Left lung (tissue), 10 donors: ENCODE data around the gene TRNP1. TPM values are rescaled to one million over a fixed set of nuclear protein-coding genes. Genes with fewer than 3 reads are reported as not detected.
A peak's percentile ranks its signal among the peaks of the same experiment; 100 is the strongest.

Experiments
- ATAC-seq: fragments of 200-7000 bp; cut with Tn5 transposase; one replicate; pipeline ENCODE4 v1.9.1; 2020; ENCODE audit warnings: moderate library complexity
- DNase-seq, 4 donors: peaks; one replicate each; pipeline ENCODE4 v3.0.0-alpha.2; 2013 to 2020
- H3K27ac ChIP-seq, 2 donors: fragments of 200-600 bp; sonication (generic) in 1 of 2; one replicate each; pipeline versions ENCODE4 v1.5.0 to v1.8.0; 2020 to 2021
- H3K27me3 ChIP-seq, 2 donors: fragments of 200-600 bp; sonication (generic) in 1 of 2; one replicate each; pipeline versions ENCODE4 v1.5.0 to v1.8.0; 2020 to 2021
- H3K36me3 ChIP-seq, 2 donors: fragments of 200-600 bp; sonication (generic) in 1 of 2; one replicate each; pipeline versions ENCODE4 v1.5.0 to v1.8.0; 2020 to 2021
- H3K4me1 ChIP-seq, 2 donors: fragments of 200-600 bp; one replicate each; pipeline ENCODE4 v1.8.0; 2021
- H3K4me3 ChIP-seq, 2 donors: fragments of 200-600 bp; sonication (generic) in 1 of 2; one replicate each; pipeline versions ENCODE4 v1.5.0 to v1.8.0; 2020 to 2021; ENCODE audit warnings: mild to moderate bottlenecking in 1 of 2
- H3K9me3 ChIP-seq, 2 donors: fragments of 200-600 bp; sonication (generic) in 1 of 2; one replicate each; pipeline versions ENCODE4 v1.5.0 to v1.8.0; 2020 to 2021
- CTCF ChIP-seq, 2 donors: fragments of 200-600 bp; sonication (generic) in 1 of 2; IDR thresholded peaks; one replicate each; pipeline versions ENCODE4 v1.5.0 to v1.8.0; 2021; ENCODE audit warnings: antibody characterized with exemption in 2 of 2
- intact Hi-C, 2 donors: fragments of 100-400 bp; cut with DNase I; formaldehyde crosslinking; loops; one replicate each; pipeline versions ENCODE4 v1.11.2 to v1.14.2; 2022
- polyA plus RNA-seq, 6 donors: library from polyadenylated mRNA; unstranded; fragments of 120-200 nt; gene quantifications; one replicate each; pipeline ENCODE4 v1.2.1, GENCODE V29; 2013; ENCODE audit not compliant: insufficient read length in 6 of 6
- total RNA-seq, 2 donors: library from RNA; stranded (reverse); fragmentation: NEBNext Ultra II Directional; extraction: Animal tissue kit (Norgen Biotek cat#: 25700); gene quantifications; one replicate each; pipeline ENCODE4 v1.2.1, GENCODE V29; 2021
- donor health status: DM: no; HTN: yes; CAD: no.
- donor health status: DM: no; HTN: no; CAD: no.

Gene TRNP1
- total and polyA plus RNA-seq, 8 donors, result 1.6 to 27.7 (median 3.2) TPM

DNA sequence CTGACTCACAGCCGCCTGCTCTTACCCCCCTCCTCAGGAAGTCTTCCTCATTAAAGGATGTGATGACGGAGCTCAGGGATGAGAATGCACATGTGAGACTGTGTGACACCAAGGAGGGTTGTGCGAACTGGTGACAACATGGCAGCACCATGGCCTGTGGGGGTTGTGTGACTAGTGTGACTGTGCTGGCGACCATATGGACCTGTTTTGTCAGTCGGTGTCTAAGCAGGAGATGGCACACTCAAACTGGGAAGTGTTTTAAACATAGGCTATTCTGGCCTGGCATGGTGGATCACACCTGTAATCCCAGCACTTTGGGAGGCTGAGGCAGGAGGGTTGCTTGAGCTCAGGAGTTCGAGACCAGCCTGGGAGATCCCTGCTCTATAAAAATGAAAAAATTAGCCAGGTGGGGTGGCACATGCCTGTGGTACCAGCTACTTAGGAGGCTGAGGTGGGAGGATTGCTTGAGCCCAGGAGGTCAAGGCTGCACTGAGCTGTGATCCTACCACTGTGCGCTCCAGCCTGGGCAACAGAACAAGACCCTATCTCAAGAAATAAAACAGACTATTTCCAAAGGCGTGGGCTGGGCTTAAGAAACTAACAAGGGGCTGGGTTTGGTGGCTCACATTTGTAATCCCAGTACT is 7.4 kb downstream of the TRNP1 start:
- H3K4me1 ChIP-seq, result peaks cover 37 to 59% of the 10 kb centered on the region in 2 donors
- ATAC-seq, result no peak
- DNase-seq, result no peak
- peaks cover 0 to 5% of the 10 kb centered on the region in 2 donors for H3K36me3 ChIP-seq
- no peaks in the 10 kb centered on the region for H3K9me3 ChIP-seq
- no peak for TF ChIP-seq CTCF (IDR thresholded peaks at IDR 0.05)
- peak overlapping the region in 1 of 2 donors; percentile 85 for H3K27ac ChIP-seq
- intact Hi-C loops, result no loop called here
- no peak overlapping the region for H3K4me3 ChIP-seq
- peaks cover 0 to 14% of the 10 kb centered on the region in 2 donors for H3K27me3 ChIP-seq

DNA sequence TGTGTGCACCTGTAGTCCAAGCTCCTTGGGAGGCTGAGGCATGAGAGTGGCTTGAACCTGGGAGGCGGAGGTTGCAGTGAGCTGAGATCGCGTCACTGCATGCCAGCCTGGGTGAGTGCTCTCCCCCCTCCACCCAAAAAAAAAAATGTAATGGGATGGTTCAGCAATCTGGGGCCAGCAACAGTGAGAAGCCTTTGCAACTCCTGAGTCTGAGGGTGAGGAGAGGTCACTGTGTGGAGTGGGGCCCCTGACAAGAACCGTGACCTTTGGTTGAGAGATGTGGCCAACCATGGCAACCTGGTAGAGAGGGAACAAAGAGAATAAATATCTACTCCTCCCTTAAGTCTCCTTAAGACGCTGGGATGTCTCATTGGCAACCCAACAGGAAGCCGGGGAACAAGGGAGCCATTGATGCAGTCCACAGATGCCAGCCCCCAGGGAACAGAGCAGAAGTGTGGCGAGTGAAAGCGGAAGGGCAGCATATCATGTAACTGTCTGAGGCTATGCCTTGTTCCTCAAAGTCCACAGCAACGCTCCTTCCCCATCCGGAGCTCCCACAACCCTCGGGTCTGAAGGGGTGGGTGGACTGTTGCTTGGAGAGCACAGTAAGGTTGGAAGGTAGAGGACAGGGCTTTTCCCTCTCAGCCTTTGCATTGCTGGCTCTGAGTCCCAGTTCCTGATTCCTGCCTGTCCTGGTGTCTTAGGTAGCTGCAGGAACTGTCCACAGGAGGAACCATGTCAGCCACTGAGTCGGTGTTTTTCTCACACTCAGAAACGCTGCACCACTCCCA is 8.3 kb downstream of the TRNP1 start:
- DNase-seq, result peak in 1 of 4 donors; percentile 85
- H3K36me3 ChIP-seq, result peaks cover 0 to 9% of the 10 kb centered on the region in 2 donors
- peak; percentile 10 for ATAC-seq
- H3K4me1 ChIP-seq, result peaks cover 37 to 59% of the 10 kb centered on the region in 2 donors
- no peaks in the 10 kb centered on the region for H3K9me3 ChIP-seq
- TF ChIP-seq CTCF (IDR thresholded peaks at IDR 0.05), result no peak
- peaks cover 0 to 7% of the 10 kb centered on the region in 2 donors for H3K27me3 ChIP-seq
- intact Hi-C loops, result no loop called here
- no peak overlapping the region for H3K4me3 ChIP-seq
- H3K27ac ChIP-seq, result peak overlapping the region in 1 of 2 donors; percentile 85

DNA sequence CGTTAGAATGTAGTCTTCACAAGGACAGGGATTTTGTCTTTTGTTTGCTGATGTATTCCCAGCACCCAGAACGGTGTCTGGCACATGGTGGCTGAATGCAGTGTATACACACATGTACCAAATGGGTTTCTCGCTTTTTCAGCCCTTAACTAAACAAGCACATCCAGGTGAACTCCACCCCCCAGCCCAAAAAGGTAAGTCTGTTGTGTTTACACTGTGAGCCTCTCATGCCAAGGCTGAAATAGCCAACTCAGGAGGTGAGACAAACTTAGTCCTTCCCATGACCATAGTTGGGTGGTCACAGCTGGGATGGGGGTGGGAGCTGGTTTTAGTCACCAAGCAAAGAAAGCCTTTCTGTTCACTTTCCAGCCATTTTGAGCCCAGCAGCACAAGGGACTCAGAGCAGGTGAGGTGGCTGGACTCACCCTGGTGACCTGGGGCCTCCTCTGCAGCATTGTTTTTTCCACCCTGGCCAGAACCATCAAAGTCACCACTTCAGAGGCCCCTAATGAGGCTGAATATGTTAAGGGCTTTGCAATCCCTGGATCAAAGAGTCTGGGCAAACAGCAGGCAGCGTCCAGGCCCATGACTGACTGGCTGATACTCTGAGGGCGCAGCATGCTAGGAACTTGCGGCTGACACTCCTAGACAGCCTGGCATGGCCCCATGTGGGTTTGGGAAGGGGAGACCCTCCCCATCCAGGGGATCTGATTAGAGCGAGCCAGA is 10.4 kb downstream of the TRNP1 start:
- ATAC-seq, result peak; percentile 20
- H3K4me1 ChIP-seq, result peaks cover 32 to 47% of the 10 kb centered on the region in 2 donors
- no peaks in the 10 kb centered on the region for H3K9me3 ChIP-seq
- intact Hi-C loops, result no loop called here
- no peak for TF ChIP-seq CTCF (IDR thresholded peaks at IDR 0.05)
- no peak for DNase-seq
- H3K27me3 ChIP-seq, result no peaks in the 10 kb centered on the region
- peaks cover 0 to 9% of the 10 kb centered on the region in 2 donors for H3K36me3 ChIP-seq
- H3K27ac ChIP-seq, result peak overlapping the region; percentile 26 to 62
- no peak overlapping the region for H3K4me3 ChIP-seq

GRCh38 chr1:27004471-27005165 is 11.1 kb downstream of the TRNP1 start:
- Histone ChIP-seq H3K36me3 (peaks cover 0 to 9% of the 10 kb centered on the region in 2 donors), H3K27ac (peak overlapping the region; percentile 26 to 62), H3K27me3 (no peaks in the 10 kb centered on the region), H3K4me3 (no peak overlapping the region), H3K9me3 (no peaks in the 10 kb centered on the region), H3K4me1 (peaks cover 25 to 47% of the 10 kb centered on the region in 2 donors)
- intact Hi-C loops, result no loop called here
- DNase-seq (peak in 1 of 4 donors; percentile 69), ATAC-seq (peak; percentile 59)
- TF ChIP-seq CTCF (IDR thresholded peaks at IDR 0.05), result no peak
